ENCODE data around the gene PLXDC2. TPM values are rescaled to one million over a fixed set of nuclear protein-coding genes. Genes with fewer than 3 reads are reported as not detected.

Gene PLXDC2
- total and polyA plus RNA-seq, 2 donors (not counting 1 experiment from before 2014, with no cell fraction given) = 0.07 TPM

DNA sequence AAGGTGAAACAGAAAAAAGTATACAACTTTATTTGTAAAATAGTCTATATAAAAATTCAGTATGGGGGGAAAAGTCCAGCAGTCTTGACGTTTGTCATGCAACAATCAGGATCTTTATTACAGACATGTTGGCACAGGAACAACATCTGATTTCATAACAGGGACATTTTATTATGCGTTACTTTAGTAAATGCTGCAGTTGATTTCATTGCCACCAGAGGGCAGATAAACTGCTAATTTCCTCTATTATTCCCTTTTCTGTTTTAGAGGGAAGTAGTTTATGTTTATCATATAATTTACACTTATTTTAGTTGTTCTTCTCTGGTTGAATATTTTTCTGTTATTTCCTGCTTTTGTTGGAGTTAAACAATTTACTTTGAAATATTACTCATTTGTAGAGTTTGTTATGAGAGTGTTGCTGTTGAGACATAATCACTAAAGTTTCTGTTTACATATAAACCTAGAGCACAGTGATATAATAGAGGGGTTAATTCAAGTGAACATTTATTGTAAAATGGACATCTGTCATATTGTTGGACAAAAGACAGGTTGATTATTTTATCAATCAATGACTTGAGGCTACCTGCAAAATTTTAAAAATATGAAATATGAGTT lies 3.3 kb downstream of the PLXDC2 start:
- H3K27ac ChIP-seq (ENCODE audit: low read length in 2 of 2) = no peak overlapping the region
- Mint-ChIP-seq H3K27me3 (peaks cover 15% of the 10 kb centered on the region), H3K4me3 (no peak overlapping the region), H3K4me1 (peaks cover 14% of the 10 kb centered on the region), H3K27ac (no peak overlapping the region), H3K9me3 (ENCODE audit: insufficient read depth) (no peaks in the 10 kb centered on the region)
- TF ChIP-seq EZH2 (IDR thresholded peaks at IDR 0.05; ENCODE audit: borderline replicate concordance, insufficient read depth, low read depth, low read length, poor library complexity, severe bottlenecking) = no peak
- TF ChIP-seq, protein P1, sequence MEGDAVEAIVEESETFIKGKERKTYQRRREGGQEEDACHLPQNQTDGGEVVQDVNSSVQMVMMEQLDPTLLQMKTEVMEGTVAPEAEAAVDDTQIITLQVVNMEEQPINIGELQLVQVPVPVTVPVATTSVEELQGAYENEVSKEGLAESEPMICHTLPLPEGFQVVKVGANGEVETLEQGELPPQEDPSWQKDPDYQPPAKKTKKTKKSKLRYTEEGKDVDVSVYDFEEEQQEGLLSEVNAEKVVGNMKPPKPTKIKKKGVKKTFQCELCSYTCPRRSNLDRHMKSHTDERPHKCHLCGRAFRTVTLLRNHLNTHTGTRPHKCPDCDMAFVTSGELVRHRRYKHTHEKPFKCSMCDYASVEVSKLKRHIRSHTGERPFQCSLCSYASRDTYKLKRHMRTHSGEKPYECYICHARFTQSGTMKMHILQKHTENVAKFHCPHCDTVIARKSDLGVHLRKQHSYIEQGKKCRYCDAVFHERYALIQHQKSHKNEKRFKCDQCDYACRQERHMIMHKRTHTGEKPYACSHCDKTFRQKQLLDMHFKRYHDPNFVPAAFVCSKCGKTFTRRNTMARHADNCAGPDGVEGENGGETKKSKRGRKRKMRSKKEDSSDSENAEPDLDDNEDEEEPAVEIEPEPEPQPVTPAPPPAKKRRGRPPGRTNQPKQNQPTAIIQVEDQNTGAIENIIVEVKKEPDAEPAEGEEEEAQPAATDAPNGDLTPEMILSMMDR (IDR thresholded peaks at IDR 0.05) = peak; percentile 84
- no peaks in the 10 kb centered on the region for H3K36me3 ChIP-seq (replicated peaks in 1 of 2; ENCODE audit: control extremely low read depth in 1 of 2, control insufficient read depth in 1 of 2, extremely low read depth in 1 of 2, insufficient read depth in 2 of 2, low read length in 1 of 2)
- H3K4me3 ChIP-seq (ENCODE audit: control extremely low read depth in 1 of 5, extremely low read depth in 1 of 5, insufficient read depth in 1 of 5, low read depth in 2 of 5, low read length in 4 of 5) = no peak overlapping the region
- no peak for ATAC-seq (ENCODE audit: low read depth)
- ChIA-PET CTCF (no interaction called here), POLR2A (no interaction called here)
- H3K27me3 ChIP-seq (replicated peaks in 1 of 4; ENCODE audit: control extremely low read depth in 1 of 4, control insufficient read depth in 3 of 4, insufficient read depth in 4 of 4, low read length in 3 of 4) = peaks cover 0 to 29% (median 20%) of the 10 kb centered on the region in 4 experiments
- no CpG with 5 or more reads among the region's 2 CpGs for WGBS (ENCODE audit: insufficient coverage)
- intact Hi-C loops (cut with micrococcal nuclease) = loop anchor here (10.0 kb wide), 1 partner anchor 1105 kb away; no protein-coding TSS in a partner anchor
- H3K4me2 ChIP-seq (replicated peaks; ENCODE audit: low read depth, low read length, poor library complexity, severe bottlenecking) = no peak overlapping the region
- H3K79me2 ChIP-seq (ENCODE audit: control insufficient read depth, insufficient read depth, low read length) = no peaks in the 10 kb centered on the region
- peak; percentile 25 for DNase-seq
- no peak overlapping the region for H2AFZ ChIP-seq (ENCODE audit: insufficient read depth, low read depth, low read length, poor library complexity, severe bottlenecking)
- peaks cover 21 to 24% of the 10 kb centered on the region in 2 donors for H3K4me1 ChIP-seq (ENCODE audit: control insufficient read depth in 2 of 2, insufficient read depth in 2 of 2, low read length in 2 of 2)
- H3K9ac ChIP-seq (ENCODE audit: low read length) = no peak overlapping the region
- H4K20me1 ChIP-seq (ENCODE audit: control insufficient read depth, insufficient read depth, low read length, poor library complexity, severe bottlenecking) = no peaks in the 10 kb centered on the region
- peaks cover 0 to 17% (median 0%) of the 10 kb centered on the region in 3 donors for H3K9me3 ChIP-seq (ENCODE audit: control extremely low read depth in 1 of 3, control insufficient read depth in 2 of 3, insufficient read depth in 1 of 3, low read length in 2 of 3)

Data from B cell (primary cell).